Stimulated activated naive CD8-positive, alpha-beta T cell treated with anti-CD3 and anti-CD28 coated beads, Interleukin-15, Interleukin-2, amounts not matched to agents 100 ng/mL and 50 ng/mL, for 24 hours (primary cell): ENCODE measurements around the gene FAM200B.
A peak's percentile ranks its signal among the peaks of the same experiment; 100 is the strongest.

Experiments
- H3K27ac Mint-ChIP-seq: one replicate; pipeline ENCODE4 v1.8.0; 2021; ENCODE audit warnings: mild to moderate bottlenecking, mixed read lengths
- H3K27me3 Mint-ChIP-seq: one replicate; pipeline ENCODE4 v1.8.0; 2021; ENCODE audit warnings: mixed read lengths
- H3K36me3 Mint-ChIP-seq: one replicate; pipeline ENCODE4 v1.8.0; 2021; ENCODE audit warnings: low read depth, mixed read lengths
- H3K4me1 Mint-ChIP-seq: one replicate; pipeline ENCODE4 v1.8.0; 2021; ENCODE audit warnings: low read depth, mixed read lengths
- H3K4me3 Mint-ChIP-seq: one replicate; pipeline ENCODE4 v1.8.0; 2021; ENCODE audit warnings: mild to moderate bottlenecking, mixed read lengths
- H3K9me3 Mint-ChIP-seq: one replicate; pipeline ENCODE4 v1.8.0; 2021; ENCODE audit warnings: mixed read lengths

FAM200B gene

DNA sequence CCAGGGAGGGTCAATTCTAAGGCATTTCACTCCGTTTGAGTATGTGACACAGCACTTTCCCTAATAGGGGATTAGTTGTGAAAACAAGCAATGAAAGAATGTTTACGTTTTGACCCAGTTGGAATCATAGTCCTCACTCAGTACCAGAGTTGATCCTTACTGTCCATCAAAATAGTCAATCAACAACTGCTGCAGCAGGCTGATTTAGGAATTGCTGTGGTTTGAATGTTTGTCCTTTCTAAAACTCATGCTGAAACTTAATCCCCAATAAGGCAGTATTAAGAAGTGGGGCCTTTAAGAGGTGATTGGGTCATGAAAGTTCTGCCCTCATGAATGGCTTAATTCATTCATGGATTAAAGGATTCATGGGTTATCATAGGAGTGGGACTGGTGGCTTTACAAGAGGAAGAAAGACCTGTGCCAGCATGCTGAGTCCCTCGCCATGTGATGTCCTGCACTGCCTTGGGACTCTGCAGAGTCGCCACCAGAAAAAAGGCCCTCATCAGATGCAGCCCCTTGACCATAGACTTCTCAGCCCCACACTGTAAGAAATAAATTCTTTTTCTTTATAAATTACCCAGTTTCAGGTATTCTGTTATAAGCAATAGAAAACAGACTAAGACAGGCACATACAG lies 23.4 kb upstream of the FAM200B start:
- no peaks in the 10 kb centered on the region for H3K9me3 Mint-ChIP-seq
- peaks cover 4% of the 10 kb centered on the region for H3K36me3 Mint-ChIP-seq
- peaks cover 69% of the 10 kb centered on the region for H3K4me1 Mint-ChIP-seq
- H3K4me3 Mint-ChIP-seq = no peak overlapping the region
- no peaks in the 10 kb centered on the region for H3K27me3 Mint-ChIP-seq
- no peak overlapping the region for H3K27ac Mint-ChIP-seq

DNA sequence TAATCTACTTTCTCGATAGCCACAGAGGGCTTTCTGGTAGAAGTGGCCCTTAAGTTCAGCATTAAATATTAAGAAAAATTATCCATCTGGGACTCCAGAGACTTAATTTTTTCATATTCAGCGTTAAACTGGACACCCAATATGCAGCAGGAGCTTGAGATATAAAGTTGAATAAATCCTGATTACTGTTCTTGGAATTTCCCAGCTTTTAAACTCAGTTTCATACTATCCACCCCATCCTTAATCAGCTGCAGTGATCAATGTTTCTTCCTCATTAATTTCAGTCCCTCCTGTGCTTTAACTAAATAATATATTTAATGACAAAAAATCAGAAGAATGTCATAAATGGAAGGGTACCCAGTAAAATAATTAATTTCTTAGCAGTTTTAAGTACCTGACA lies 22.8 kb upstream of the FAM200B start:
- H3K9me3 Mint-ChIP-seq = no peaks in the 10 kb centered on the region
- no peak overlapping the region for H3K4me3 Mint-ChIP-seq
- H3K27me3 Mint-ChIP-seq = no peaks in the 10 kb centered on the region
- H3K27ac Mint-ChIP-seq = no peak overlapping the region
- H3K36me3 Mint-ChIP-seq = peaks cover under 1% of the 10 kb centered on the region
- peaks cover 63% of the 10 kb centered on the region for H3K4me1 Mint-ChIP-seq

DNA sequence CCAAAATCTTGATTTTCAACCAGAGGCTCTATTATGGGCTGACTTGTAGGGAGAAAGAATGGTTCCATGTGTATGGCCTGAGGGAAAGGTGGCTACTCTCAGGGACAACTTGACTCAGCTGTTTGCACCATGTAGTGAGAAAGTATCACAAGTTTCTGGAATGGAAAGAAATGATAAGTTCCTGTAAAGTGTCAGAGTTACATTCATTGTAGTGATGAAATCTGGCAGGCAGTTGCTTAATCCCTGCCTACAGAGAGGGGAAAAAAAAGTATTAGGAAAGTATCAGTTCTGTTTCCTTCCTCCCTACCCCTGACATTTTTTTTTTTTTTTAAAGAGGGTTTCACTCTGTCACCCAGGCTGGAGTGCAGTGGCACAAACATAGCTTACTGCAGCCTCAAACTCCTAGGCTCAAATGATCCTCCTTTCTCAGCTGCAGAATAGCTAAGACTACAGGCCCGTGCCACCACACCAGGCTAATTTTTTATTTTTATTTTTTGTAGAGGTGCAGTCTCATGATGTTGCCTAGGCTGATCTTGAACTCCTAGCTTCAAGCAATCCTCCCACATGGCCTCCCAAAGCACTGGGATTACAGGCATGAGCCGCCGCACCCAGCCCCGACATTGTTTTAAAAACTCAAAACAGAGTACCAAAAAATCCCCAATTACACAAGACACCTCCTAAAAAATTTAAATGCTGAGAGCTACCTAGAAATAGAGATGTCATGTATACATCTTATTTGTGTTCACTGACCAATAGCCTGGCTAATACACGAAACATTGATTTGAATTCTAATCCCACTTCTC lies 21.7 kb upstream of the FAM200B start:
- H3K9me3 Mint-ChIP-seq = no peaks in the 10 kb centered on the region
- H3K27ac Mint-ChIP-seq = peak overlapping the region; percentile 83
- peak overlapping the region; percentile 15 for H3K4me3 Mint-ChIP-seq
- no peaks in the 10 kb centered on the region for H3K27me3 Mint-ChIP-seq
- H3K36me3 Mint-ChIP-seq = no peaks in the 10 kb centered on the region
- H3K4me1 Mint-ChIP-seq = peaks cover 61% of the 10 kb centered on the region

DNA sequence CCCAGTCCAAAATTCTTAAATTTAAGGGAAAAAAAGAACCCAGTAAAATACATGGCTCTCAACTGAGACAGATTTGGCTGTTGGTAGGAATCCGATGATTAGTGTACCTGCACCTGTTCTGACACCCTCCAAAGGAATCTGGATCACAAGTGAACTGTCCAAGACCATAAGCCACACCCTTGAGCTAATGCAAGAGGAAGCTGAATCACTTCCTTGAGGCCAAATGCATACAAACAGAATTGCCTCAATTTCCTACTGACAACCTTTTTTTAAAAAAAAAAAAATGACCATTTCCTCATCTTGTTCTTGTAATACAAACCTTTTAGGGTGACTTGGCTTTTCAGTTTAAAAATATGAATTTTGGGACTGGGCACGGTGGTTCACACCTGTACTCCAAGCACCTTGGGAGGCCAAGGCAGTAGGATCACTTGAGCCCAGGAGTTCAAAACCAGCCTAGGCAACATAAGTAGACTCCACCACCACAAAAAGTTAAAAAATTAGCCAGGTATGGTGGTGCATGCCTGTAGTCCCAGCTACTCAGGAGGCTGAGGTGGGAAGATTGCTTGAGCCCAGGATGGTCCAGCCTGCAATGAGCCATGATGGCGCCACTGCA lies 15.8 kb upstream of the FAM200B start:
- Mint-ChIP-seq H3K36me3 (peaks cover 11% of the 10 kb centered on the region), H3K27ac (no peak overlapping the region), H3K9me3 (no peaks in the 10 kb centered on the region), H3K27me3 (no peaks in the 10 kb centered on the region), H3K4me1 (peaks cover 30% of the 10 kb centered on the region), H3K4me3 (no peak overlapping the region)

DNA sequence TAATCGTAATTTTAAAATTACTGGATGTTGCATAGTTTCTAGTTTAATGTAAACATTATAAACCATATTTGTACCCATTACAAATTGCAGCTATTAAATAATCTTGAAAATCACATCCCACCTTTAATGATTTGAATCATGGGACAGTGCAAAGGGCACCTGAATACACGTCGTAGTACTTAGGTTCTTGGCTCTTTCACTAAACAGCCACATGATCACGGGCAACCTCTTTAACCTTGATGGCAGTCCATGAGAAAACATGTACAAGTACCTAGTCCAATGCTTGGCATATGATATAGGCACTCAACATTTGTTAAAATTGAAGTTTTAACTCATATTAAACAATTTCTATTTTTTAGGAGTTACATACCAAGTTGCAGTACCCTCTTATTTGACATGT lies 14.6 kb upstream of the FAM200B start:
- Mint-ChIP-seq H3K9me3 (no peaks in the 10 kb centered on the region), H3K4me3 (no peak overlapping the region), H3K27me3 (no peaks in the 10 kb centered on the region), H3K4me1 (peaks cover 24% of the 10 kb centered on the region), H3K36me3 (peaks cover 11% of the 10 kb centered on the region), H3K27ac (no peak overlapping the region)

DNA sequence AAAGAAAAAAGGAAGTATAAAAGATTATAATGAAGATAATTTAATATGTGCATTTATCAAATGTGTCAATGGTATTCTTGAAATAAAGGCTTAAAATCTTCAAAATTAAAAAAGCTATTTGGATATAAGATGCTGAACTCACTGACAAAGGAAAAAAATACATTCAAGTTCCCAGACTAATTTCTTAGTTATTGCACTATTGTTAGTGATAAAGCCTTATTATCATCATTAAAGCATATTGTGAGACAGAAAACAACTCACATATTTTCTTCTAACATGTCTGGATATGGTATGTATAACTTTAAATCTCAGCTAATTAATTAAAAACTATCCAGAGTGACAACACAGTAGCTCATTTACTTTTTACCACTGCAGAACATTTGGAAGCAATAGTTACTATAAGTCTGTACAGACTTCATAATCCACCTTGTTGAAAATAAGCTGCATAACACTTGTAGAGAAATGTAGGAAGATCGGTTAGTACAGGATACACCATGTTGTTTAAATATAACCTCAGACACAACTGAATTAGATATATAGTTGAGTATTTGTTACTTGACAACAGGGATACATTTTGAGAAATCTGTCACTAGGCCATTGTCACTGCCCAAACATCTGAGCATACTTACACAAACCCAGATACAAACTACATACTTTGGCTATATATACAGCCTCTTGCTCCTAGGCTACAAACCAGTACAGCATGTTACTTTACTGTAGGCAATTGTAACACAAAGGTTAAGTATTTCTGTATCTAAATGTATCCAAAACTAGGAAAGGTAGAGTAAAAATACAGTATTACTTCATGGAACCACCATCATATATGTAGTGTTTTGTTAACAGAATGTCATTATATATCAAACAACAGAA lies 12.8 kb upstream of the FAM200B start:
- no peak overlapping the region for H3K27ac Mint-ChIP-seq
- no peak overlapping the region for H3K4me3 Mint-ChIP-seq
- H3K4me1 Mint-ChIP-seq = peaks cover 24% of the 10 kb centered on the region
- no peaks in the 10 kb centered on the region for H3K27me3 Mint-ChIP-seq
- H3K36me3 Mint-ChIP-seq = peaks cover 11% of the 10 kb centered on the region
- H3K9me3 Mint-ChIP-seq = no peaks in the 10 kb centered on the region

DNA sequence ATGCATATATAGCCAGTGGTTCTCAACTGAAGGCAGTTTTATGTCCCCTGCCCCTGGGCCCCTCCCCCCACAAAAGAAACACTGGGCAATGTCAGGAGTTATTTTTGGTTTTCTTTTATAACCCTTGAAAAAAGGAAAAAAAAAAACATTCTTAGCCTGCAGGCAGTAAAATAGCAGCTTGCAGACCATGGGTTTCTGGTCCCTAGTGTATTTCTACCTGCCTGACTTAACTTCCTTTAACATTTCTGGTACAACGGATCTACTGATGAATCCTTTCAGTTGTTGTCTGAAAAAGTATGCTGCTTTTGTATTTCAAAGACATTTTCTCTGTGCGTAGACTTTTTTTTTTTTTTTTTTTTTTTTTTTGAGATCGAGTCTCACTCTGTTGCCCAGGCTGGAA lies 11.1 kb upstream of the FAM200B start:
- H3K9me3 Mint-ChIP-seq = no peaks in the 10 kb centered on the region
- H3K36me3 Mint-ChIP-seq = peaks cover 11% of the 10 kb centered on the region
- H3K4me3 Mint-ChIP-seq = no peak overlapping the region
- H3K4me1 Mint-ChIP-seq = peaks cover 16% of the 10 kb centered on the region
- H3K27me3 Mint-ChIP-seq = no peaks in the 10 kb centered on the region
- H3K27ac Mint-ChIP-seq = no peak overlapping the region

DNA sequence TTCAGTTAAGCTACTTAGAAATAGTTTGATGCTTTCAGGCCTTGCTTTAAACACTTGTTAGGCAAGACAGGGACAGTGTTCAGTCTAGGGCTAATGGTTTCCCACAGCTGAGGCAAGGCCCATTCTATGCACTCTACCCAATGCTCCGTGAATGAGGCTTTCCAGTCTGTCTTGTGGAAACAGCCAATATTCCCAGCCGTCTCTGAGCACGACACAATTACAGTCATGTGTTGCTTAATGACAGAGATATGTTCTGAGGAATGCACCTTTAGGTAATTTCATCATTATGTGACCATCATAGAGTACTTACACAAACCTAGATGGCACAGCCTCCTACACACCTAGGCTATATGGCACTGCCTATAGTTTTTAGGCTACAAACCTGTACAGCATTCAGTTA lies 9.5 kb upstream of the FAM200B start:
- Mint-ChIP-seq H3K4me3 (no peak overlapping the region), H3K27me3 (no peaks in the 10 kb centered on the region), H3K9me3 (no peaks in the 10 kb centered on the region), H3K27ac (no peak overlapping the region), H3K4me1 (peaks cover 9% of the 10 kb centered on the region), H3K36me3 (peaks cover 4% of the 10 kb centered on the region)

DNA sequence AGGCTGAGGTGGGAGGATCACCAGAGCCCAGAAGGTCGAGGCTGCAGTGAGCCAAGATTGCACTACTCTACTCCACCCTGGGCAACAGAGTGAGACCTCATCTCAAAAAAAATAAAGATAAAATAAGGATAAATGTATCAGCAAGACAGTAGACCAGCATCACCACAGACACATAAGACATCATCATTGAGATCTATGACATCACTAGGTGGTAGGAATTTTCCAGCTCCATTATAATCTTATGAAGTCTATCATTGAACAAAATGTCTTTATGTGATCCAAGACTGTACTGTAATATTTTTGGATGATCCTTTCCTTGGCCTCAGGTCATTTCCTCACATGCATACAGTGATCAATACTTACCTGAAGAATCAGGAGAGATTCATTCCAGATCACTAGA lies 8.3 kb upstream of the FAM200B start:
- H3K4me3 Mint-ChIP-seq = no peak overlapping the region
- no peaks in the 10 kb centered on the region for H3K9me3 Mint-ChIP-seq

DNA sequence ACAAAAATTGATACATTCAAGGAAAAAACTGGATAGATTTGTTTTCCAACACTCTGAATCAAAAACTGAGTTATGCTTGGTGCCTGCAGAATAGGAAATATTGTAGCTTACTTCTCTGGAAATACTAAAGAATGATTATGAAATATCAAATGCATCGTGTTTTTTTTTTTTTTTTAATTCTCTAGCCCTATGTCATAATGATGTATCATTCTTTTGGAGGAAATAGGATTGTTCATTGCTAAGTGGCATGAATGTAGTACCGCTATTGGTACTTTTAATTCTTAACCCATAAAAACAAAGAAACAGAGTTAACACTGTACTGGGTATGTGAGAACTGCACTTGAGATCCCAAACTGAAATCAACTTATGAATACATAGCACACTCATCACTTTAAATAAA lies 7.6 kb upstream of the FAM200B start:
- no peak overlapping the region for H3K4me3 Mint-ChIP-seq
- H3K36me3 Mint-ChIP-seq = no peaks in the 10 kb centered on the region
- no peaks in the 10 kb centered on the region for H3K9me3 Mint-ChIP-seq
- peaks cover 18% of the 10 kb centered on the region for H3K4me1 Mint-ChIP-seq
- H3K27me3 Mint-ChIP-seq = no peaks in the 10 kb centered on the region
- H3K27ac Mint-ChIP-seq = no peak overlapping the region

More for the DNA sequence above, 8.3 kb upstream of the FAM200B start:
- H3K27ac Mint-ChIP-seq = no peak overlapping the region
- no peaks in the 10 kb centered on the region for H3K27me3 Mint-ChIP-seq
- H3K4me1 Mint-ChIP-seq = peaks cover 15% of the 10 kb centered on the region
- no peaks in the 10 kb centered on the region for H3K36me3 Mint-ChIP-seq

DNA sequence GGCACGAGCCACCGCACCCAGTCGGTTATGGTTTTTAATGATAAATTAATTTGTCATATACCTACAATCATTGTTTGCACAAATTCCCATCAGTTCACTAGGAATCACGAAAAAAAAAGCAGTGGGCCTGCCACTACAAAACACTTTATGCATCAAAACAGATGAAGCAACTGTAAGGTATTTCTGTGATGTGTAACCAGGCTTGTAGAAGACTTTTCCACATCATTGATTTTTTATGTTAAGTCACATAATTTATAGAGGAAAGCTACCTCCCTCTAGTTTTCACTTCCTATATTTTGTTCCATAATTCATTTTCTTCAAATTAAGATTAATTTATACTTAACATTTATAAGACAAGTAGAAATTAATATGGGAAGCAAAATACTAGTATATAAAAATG lies 6.7 kb upstream of the FAM200B start:
- no peaks in the 10 kb centered on the region for H3K9me3 Mint-ChIP-seq
- H3K4me3 Mint-ChIP-seq = no peak overlapping the region
- peaks cover 24% of the 10 kb centered on the region for H3K4me1 Mint-ChIP-seq
- peaks cover 6% of the 10 kb centered on the region for H3K36me3 Mint-ChIP-seq
- no peak overlapping the region for H3K27ac Mint-ChIP-seq
- H3K27me3 Mint-ChIP-seq = no peaks in the 10 kb centered on the region

DNA sequence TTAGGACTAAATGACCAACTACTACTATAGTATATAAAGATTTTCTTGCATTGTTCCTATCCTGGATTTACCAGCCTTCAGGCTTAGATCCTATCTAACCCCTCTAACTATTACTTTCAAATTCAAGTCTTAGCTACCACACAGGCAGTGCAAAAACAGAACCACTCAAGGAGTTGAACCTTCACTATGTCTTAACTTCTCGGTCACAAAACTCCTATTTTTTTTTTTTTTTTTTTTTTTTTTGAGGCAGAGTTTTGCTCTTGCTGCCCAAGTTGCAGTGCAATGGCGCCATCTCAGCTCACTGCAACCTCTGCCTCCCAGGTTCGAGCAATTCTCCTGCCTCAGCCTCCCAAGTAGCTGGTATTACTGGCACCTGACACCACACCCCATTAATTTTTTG lies 6.3 kb upstream of the FAM200B start:
- Mint-ChIP-seq H3K36me3 (peaks cover 8% of the 10 kb centered on the region), H3K9me3 (no peaks in the 10 kb centered on the region), H3K27ac (no peak overlapping the region), H3K4me3 (no peak overlapping the region), H3K4me1 (peaks cover 23% of the 10 kb centered on the region), H3K27me3 (no peaks in the 10 kb centered on the region)

DNA sequence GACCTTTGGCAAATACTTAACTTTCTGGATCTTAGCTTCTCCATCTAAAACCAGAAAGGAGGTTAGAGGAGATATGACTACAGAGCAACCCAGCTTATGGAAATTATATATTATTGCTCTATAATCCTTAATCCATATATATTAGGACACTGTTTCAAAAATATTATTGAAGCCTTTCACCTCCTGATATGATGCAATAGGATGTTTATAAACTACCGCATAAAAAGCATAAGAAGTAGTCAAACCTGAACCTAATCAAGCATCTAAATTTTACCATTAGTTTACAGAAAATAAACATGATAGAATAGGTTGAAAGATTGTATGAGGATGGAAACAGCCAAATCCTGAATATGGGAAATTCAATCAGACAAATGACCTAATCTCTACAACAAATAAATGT lies 5.6 kb upstream of the FAM200B start:
- Mint-ChIP-seq H3K9me3 (no peaks in the 10 kb centered on the region), H3K27ac (no peak overlapping the region), H3K27me3 (no peaks in the 10 kb centered on the region), H3K4me3 (no peak overlapping the region), H3K36me3 (peaks cover 8% of the 10 kb centered on the region), H3K4me1 (peaks cover 23% of the 10 kb centered on the region)

DNA sequence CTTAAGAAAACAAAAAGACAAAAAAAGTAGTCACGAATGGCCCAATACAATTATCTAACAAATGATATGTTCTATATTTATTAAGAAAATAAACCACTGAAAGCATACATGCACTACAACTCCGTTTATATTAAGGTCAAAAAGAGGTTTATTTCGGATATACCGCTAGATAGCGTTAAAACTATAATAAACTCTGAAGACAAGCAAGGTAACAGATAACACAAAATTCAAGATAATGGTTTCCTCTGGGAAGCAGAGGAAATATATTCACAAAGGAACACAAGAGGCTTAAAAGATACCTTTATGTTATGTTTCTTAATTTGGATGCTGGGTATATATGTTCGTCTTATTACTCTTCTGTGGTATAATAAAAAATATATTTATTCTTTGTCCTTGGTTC lies 4.7 kb upstream of the FAM200B start:
- no peak overlapping the region for H3K27ac Mint-ChIP-seq
- H3K27me3 Mint-ChIP-seq = no peaks in the 10 kb centered on the region
- no peaks in the 10 kb centered on the region for H3K9me3 Mint-ChIP-seq
- no peak overlapping the region for H3K4me3 Mint-ChIP-seq
- peaks cover 23% of the 10 kb centered on the region for H3K4me1 Mint-ChIP-seq
- peaks cover 8% of the 10 kb centered on the region for H3K36me3 Mint-ChIP-seq

DNA sequence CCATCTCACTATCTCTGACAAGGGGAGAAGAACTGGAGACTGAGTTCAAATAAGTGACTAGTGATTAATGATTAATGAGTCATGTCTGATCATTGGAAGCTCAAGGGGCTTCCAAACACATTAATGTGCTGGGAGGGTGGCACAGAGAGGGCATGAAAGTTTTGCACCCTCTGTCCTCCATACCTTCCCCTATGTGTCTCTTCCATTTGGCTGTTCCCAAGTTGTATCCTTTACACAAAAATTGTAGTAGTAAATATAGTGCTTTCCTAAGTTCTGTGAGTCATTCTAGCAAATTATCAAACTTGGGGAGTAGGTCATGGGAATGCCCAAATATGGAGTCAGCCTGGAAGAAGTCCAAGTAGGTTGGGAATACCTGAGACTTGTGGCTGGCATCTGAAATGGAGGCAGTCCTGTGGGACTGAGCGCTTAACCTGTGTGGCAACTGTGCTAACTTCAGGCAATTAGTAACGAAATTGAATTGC lies 4.1 kb upstream of the FAM200B start:
- Mint-ChIP-seq H3K27ac (no peak overlapping the region), H3K27me3 (no peaks in the 10 kb centered on the region), H3K4me1 (peaks cover 30% of the 10 kb centered on the region), H3K36me3 (peaks cover 8% of the 10 kb centered on the region), H3K9me3 (no peaks in the 10 kb centered on the region), H3K4me3 (no peak overlapping the region)
